Esophagus squamous epithelium (tissue), 4 donors: Measurements from ENCODE around the gene TRIM49.
"Not testable (repeated sequence)": the region's sequence is repeated elsewhere in the genome, so short reads cannot be mapped to it uniquely, and the experiment has no call there.

Source experiments
- POLR2A ChIP-seq, 4 donors: fragments of 450-650 bp; IDR thresholded peaks; one replicate each; pipeline ENCODE4 v1.6.1; 2017; ENCODE audit warnings: antibody characterized with exemption in 4 of 4, mild to moderate bottlenecking in 4 of 4, moderate library complexity in 3 of 4
- TF ChIP-seq, protein P1 (sequence below), 6 experiments: fragments of 450-650 bp in 4 of 6; fragments of 200-600 bp in 2 of 6; sonication (generic) in 2 of 6; IDR thresholded peaks; one replicate each; pipeline ENCODE4 v1.5.1; 2016 to 2019; ENCODE audit warnings: antibody characterized with exemption in 6 of 6, mild to moderate bottlenecking in 4 of 6, moderate library complexity in 4 of 6

DNA sequence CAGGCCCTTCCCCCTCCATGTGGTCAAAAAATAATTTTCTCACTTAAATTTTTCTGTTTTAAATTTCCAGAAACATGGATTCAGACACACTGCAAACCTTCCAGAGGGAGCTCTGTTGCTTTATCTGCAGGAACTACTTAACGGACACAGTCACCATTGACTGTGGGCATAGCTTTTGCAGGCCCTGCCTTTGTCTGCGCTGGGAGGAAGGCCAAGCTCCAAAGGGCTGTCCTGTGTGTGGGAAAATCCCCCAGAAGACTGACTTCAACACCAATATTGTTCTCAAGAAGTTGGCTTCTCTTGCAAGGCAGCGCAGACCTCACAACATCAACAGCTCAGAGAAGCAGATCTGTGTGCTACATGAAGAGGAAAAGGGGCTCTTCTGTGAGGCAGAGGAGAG lies 11.6 kb upstream of the TRIM49 start:
- TF ChIP-seq, protein P1, sequence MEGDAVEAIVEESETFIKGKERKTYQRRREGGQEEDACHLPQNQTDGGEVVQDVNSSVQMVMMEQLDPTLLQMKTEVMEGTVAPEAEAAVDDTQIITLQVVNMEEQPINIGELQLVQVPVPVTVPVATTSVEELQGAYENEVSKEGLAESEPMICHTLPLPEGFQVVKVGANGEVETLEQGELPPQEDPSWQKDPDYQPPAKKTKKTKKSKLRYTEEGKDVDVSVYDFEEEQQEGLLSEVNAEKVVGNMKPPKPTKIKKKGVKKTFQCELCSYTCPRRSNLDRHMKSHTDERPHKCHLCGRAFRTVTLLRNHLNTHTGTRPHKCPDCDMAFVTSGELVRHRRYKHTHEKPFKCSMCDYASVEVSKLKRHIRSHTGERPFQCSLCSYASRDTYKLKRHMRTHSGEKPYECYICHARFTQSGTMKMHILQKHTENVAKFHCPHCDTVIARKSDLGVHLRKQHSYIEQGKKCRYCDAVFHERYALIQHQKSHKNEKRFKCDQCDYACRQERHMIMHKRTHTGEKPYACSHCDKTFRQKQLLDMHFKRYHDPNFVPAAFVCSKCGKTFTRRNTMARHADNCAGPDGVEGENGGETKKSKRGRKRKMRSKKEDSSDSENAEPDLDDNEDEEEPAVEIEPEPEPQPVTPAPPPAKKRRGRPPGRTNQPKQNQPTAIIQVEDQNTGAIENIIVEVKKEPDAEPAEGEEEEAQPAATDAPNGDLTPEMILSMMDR (IDR thresholded peaks at IDR 0.05), result not testable (repeated sequence)
- not testable (repeated sequence) for TF ChIP-seq POLR2A (IDR thresholded peaks at IDR 0.05)
